Esophagus muscularis mucosa (tissue), 4 donors: Measurements from ENCODE around the gene TIMM22. TPM values are rescaled to one million over a fixed set of nuclear protein-coding genes. Genes with fewer than 3 reads are reported as not detected.
A peak's percentile ranks its signal among the peaks of the same experiment; 100 is the strongest.
"Not testable (repeated sequence)": the region's sequence is repeated elsewhere in the genome, so short reads cannot be mapped to it uniquely, and the experiment has no call there.

Experiments used
- DNase-seq: peaks from one replicate; pipeline ENCODE4 v3.0.0-alpha.2; 2017; ENCODE audit errors: extremely low spot score
- H3K27ac ChIP-seq, 4 donors: fragments of 200-600 bp; sonication (generic); replicated peaks in 1 of 4; 1 replicate in 3 of 4; 2 replicates in 1 of 4; pipeline ENCODE4 v1.5.1; 2016 to 2019; ENCODE audit warnings: mild to moderate bottlenecking in 1 of 4
- H3K27me3 ChIP-seq, 4 donors: fragments of 200-600 bp; sonication (generic); one replicate each; pipeline versions ENCODE4 v1.5.1 to v1.6.0; 2016 to 2019
- H3K36me3 ChIP-seq, 4 donors: fragments of 200-600 bp; sonication (generic); one replicate each; pipeline ENCODE4 v1.5.1; 2016 to 2019
- H3K4me1 ChIP-seq, 4 donors: fragments of 200-600 bp; sonication (generic); one replicate each; pipeline ENCODE4 v1.5.1; 2016 to 2019
- H3K4me3 ChIP-seq, 4 donors: fragments of 200-600 bp; sonication (generic); 1 replicate in 2 of 4; 2 replicates in 2 of 4; pipeline ENCODE4 v1.5.1; 2016 to 2019; ENCODE audit warnings: mild to moderate bottlenecking in 4 of 4, moderate library complexity in 1 of 4
- H3K9me3 ChIP-seq, 4 donors: fragments of 200-600 bp; sonication (generic); 1 replicate in 3 of 4; 2 replicates in 1 of 4; pipeline ENCODE4 v1.5.1; 2016 to 2019
- CTCF ChIP-seq, 3 experiments: fragments of 200-600 bp in 2 of 3; fragments of 450-650 bp in 1 of 3; sonication (generic) in 2 of 3; IDR thresholded peaks; one replicate each; pipeline ENCODE4 v1.5.1; 2017 to 2019; ENCODE audit warnings: antibody characterized with exemption in 3 of 3, mild to moderate bottlenecking in 2 of 3, moderate library complexity in 1 of 3
- EP300 ChIP-seq: sonication (generic); formaldehyde crosslinking; IDR thresholded peaks from one replicate; pipeline ENCODE4 v1.6.1; 2017; ENCODE audit warnings: antibody characterized with exemption
- POLR2A ChIP-seq: fragments of 450-650 bp; IDR thresholded peaks from one replicate; pipeline ENCODE4 v1.6.1; 2017; ENCODE audit warnings: antibody characterized with exemption, moderate library complexity, mild to moderate bottlenecking, low read depth
- POLR2AphosphoS5 ChIP-seq, 2 donors: sonication (generic); formaldehyde crosslinking; IDR thresholded peaks; one replicate each; pipeline ENCODE4 v1.6.1; 2017; ENCODE audit warnings: antibody characterized with exemption in 2 of 2
- WGBS: methylation state at CpG from one replicate; pipeline ENCODE4 v1.1.5; 2018; 5-methylcytosine and 5-hydroxymethylcytosine counted together
- intact Hi-C: fragments of 100-400 bp; cut with DNase I; formaldehyde crosslinking; loops from one replicate; pipeline ENCODE4 v1.15.1; 2023
- total RNA-seq, 4 donors: library from RNA; depleted of rRNA; stranded (reverse); fragments of >200 nt; gene quantifications; one replicate each; pipeline versions ENCODE4 v1.1.0 to v1.2.1, GENCODE V29; 2016

The TIMM22 gene
- total RNA-seq, 4 donors from 2014 or later, result 14.1 to 17.9 (median 15.8) TPM

DNA sequence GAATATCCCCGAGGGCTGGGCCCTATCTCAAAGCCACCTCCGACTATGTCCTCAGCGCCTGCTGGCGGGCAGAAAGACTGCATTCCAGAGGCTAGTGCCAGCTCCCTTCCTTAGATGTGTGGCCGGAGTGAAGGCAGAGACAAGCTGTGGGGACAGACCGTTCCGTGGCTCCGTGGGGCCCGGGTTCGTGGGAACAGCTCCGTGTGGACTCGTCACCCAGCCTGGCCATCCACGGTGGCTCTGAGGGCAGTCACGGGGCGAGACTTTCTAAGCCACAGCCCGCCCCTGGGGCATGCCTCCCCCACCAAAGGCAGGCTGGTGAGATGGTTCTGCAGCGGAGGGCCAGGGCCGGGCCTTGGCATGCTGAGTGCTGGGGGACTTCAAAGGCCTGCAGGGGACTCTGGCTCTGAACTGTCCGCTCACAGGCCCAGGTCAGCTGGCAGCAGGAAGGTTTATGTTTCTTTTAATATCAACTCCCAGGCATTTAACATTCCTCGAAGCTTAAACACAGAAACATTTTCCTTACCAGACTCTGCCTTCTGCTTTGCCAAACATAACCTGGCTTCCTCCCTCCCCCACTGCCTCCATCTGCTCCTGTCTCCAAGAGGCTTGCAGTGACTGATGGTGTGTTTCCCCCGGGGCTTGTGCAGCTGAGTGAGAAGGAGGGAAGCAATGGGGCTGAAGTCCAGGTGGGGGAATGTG lies 50.4 kb downstream of the TIMM22 start:
- peak; percentile 97 for TF ChIP-seq EP300
- TF ChIP-seq POLR2A, result no peak
- peak; percentile 53 to 91 for TF ChIP-seq POLR2AphosphoS5 (IDR thresholded peaks at IDR 0.05)
- TF ChIP-seq CTCF (IDR thresholded peaks at IDR 0.05), result peak in 2 of 3 experiments; percentile 35 to 54
- H3K27me3 ChIP-seq, result no peaks in the 10 kb centered on the region
- WGBS, result 39% methylated on average over 19 of the region's 21 CpGs
- DNase-seq, result no peak
- peak overlapping the region in 1 of 4 donors; percentile 27 for H3K4me3 ChIP-seq
- intact Hi-C loops, result no loop called here
- H3K27ac ChIP-seq, result peak overlapping the region; percentile 83 to 93 (median 88)
- H3K4me1 ChIP-seq, result peaks cover 40 to 89% (median 77%) of the 10 kb centered on the region in 4 donors
- H3K9me3 ChIP-seq, result no peaks in the 10 kb centered on the region
- H3K36me3 ChIP-seq, result peaks cover 0 to 45% (median 29%) of the 10 kb centered on the region in 4 donors

DNA sequence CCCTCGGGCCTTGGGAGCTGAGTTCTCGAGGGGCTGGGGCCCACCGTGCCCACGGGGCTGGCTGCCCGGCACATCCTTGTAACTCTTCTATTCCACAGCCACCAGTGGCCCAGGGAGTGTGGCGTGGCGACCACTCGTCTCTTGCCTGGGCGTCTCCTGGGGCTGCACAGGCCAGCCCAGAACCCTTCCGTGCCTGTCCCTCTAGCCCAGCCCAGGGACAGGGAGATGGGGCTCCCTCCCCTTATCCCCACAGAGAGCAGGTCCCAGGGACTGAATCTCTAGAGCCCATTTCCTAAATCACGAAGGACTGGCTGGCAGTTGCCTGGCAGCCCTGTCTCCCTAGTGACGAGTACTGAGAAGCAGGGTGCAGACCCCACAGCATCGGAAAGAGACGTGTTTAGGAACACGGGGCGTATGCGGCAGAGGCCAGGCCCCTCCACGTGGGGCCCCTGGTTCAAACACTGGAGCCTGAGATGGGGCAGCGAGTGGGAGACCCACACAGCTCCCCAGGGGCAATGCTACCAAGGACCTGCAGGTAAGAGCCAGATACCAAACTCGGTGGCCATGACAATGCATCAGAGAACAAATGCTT lies 51.0 kb downstream of the TIMM22 start:
- Histone ChIP-seq H3K27ac (peak overlapping the region; percentile 83 to 93 (median 88)), H3K27me3 (no peaks in the 10 kb centered on the region), H3K4me1 (peaks cover 34 to 85% (median 73%) of the 10 kb centered on the region in 4 donors), H3K36me3 (peaks cover 0 to 38% (median 29%) of the 10 kb centered on the region in 4 donors), H3K9me3 (no peaks in the 10 kb centered on the region), H3K4me3 (no peak overlapping the region)
- TF ChIP-seq CTCF (IDR thresholded peaks at IDR 0.05) (no peak), POLR2AphosphoS5 (IDR thresholded peaks at IDR 0.05) (no peak), EP300 (no peak), POLR2A (no peak)
- 74% methylated on average over 6 of the region's 20 CpGs for WGBS
- intact Hi-C loops, result loop anchor here (2.0 kb wide), 1 partner anchor 47 kb away; no protein-coding TSS in a partner anchor
- no peak for DNase-seq

DNA sequence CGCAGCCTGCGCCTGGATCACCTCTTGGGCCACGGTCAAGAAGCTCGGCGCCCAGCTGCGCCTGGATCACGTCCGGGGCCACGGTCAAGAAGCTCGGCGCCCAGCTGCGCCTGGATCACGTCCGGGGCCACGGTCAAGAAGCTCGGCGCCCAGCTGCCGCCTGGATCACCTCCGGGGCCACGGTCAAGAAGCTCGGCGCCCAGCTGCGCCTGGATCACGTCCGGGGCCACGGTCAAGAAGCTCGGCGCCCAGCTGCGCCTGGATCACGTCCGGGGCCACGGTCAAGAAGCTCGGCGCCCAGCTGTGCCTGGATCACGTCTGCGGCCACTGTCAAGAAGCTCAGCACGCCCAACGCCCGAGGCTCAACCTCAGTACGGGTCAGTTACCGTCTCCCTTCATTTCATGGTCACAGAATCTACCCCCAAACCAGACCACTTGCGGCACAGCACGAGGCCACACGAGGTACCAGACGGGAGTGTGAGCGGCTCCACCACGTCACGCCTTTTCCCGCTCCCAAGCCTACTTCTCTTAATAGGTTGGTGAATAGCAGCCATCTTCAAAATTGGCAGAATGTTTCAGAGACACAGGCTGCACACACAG lies 51.7 kb downstream of the TIMM22 start:
- 94% methylated on average over 42 of the region's 49 CpGs for WGBS
- not testable (repeated sequence) for H3K27me3 ChIP-seq, H3K9me3 ChIP-seq, H3K4me3 ChIP-seq, DNase-seq
- peak overlapping the region; percentile 83 to 93 (median 88) for H3K27ac ChIP-seq
- peaks cover 27 to 78% (median 67%) of the 10 kb centered on the region in 4 donors for H3K4me1 ChIP-seq
- intact Hi-C loops, result loop anchor here (2.0 kb wide), 1 partner anchor 48 kb away; no protein-coding TSS in a partner anchor
- peaks cover 0 to 41% (median 33%) of the 10 kb centered on the region in 4 donors for H3K36me3 ChIP-seq

DNA sequence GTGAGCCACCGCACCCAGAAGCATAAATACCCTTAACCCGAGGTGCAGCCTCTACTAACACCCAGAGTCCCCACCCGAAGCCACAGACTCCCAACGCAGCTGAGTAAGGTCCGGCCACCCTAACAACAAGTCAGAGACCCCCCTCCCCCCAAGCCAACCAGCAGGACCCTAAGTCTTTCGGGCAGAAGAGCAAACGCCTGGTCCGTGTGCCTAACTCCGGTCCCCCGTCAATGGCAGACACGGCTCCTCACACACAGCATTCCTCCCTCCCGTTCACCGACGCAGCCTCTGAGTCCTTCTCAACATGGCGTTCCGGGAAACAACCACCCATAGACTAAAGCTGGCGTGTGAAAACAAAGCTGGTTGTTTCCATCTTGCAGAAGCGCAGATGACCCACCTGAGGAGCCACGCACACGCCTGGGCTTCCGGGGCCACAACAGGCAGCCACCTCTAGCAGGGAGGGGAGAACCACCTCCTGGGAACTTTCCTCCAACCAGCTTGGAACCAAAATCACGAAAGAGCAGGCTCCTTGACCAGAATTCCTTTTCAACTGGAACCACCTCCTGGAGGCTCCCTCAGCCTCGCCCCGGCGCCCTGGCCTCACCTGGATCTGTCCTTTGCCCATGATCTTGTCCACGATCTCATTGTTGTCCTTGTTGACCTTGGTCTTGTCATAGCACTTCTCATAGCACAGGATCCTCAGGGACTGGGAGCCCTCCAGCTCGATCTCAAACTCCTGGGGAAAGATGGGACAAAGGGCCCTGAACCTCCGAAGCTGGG lies 52.7 kb downstream of the TIMM22 start:
- TF ChIP-seq CTCF (IDR thresholded peaks at IDR 0.05) (no peak), POLR2A (no peak), POLR2AphosphoS5 (IDR thresholded peaks at IDR 0.05) (no peak), EP300 (no peak)
- no peak overlapping the region for H3K4me3 ChIP-seq
- no peaks in the 10 kb centered on the region for H3K9me3 ChIP-seq
- DNase-seq, result no peak
- peaks cover 0 to 48% (median 42%) of the 10 kb centered on the region in 4 donors for H3K36me3 ChIP-seq
- intact Hi-C loops, result loop anchor here (2.0 kb wide), 1 partner anchor 49 kb away; no protein-coding TSS in a partner anchor
- H3K4me1 ChIP-seq, result peaks cover 22 to 68% (median 57%) of the 10 kb centered on the region in 4 donors
- WGBS, result 97% methylated on average over 24 of the region's 28 CpGs
- peak overlapping the region; percentile 69 to 93 (median 83) for H3K27ac ChIP-seq
- no peaks in the 10 kb centered on the region for H3K27me3 ChIP-seq
